Mesothelial cell of epicardium (in vitro differentiated cells): Measurements from ENCODE around the gene A2M. TPM values are rescaled to one million over a fixed set of nuclear protein-coding genes. Genes with fewer than 3 reads are reported as not detected.

Experiments
- DNase-seq, 2 experiments: peaks; one replicate each; pipeline ENCODE4 v3.0.0; 2021; ENCODE audit warnings: low spot score in 2 of 2; ENCODE audit not compliant: unreplicated experiment in 2 of 2
- H3K27ac Mint-ChIP-seq: 2 replicates; pipeline ENCODE4 v1.8.0; 2021; ENCODE audit warnings: mixed read lengths
- H3K27me3 Mint-ChIP-seq: 2 replicates; pipeline ENCODE4 v1.8.0; 2021; ENCODE audit warnings: low read depth, mixed read lengths
- H3K36me3 Mint-ChIP-seq: 2 replicates; pipeline ENCODE4 v1.8.0; 2021; ENCODE audit warnings: mixed read lengths
- H3K4me1 Mint-ChIP-seq: 2 replicates; pipeline ENCODE4 v1.8.0; 2021; ENCODE audit warnings: mixed read lengths
- H3K4me3 Mint-ChIP-seq: 2 replicates; pipeline ENCODE4 v1.8.0; 2021; ENCODE audit warnings: mild to moderate bottlenecking, moderate library complexity, mixed read lengths
- H3K9me3 Mint-ChIP-seq: 2 replicates; pipeline ENCODE4 v1.8.0; 2021; ENCODE audit warnings: mixed read lengths
- CTCF ChIP-seq: fragments of 200-600 bp; sonication (generic); IDR thresholded peaks from one replicate; pipeline ENCODE4 v1.5.0; 2021; ENCODE audit warnings: antibody characterized with exemption; ENCODE audit not compliant: unreplicated experiment
- total RNA-seq: library from RNA; stranded (reverse); gene quantifications from 3 replicates; pipeline ENCODE4 v1.2.1, GENCODE V29; 2021

A2M gene
- total RNA-seq, 1 donor from 2014 or later, result 3.8 TPM

DNA sequence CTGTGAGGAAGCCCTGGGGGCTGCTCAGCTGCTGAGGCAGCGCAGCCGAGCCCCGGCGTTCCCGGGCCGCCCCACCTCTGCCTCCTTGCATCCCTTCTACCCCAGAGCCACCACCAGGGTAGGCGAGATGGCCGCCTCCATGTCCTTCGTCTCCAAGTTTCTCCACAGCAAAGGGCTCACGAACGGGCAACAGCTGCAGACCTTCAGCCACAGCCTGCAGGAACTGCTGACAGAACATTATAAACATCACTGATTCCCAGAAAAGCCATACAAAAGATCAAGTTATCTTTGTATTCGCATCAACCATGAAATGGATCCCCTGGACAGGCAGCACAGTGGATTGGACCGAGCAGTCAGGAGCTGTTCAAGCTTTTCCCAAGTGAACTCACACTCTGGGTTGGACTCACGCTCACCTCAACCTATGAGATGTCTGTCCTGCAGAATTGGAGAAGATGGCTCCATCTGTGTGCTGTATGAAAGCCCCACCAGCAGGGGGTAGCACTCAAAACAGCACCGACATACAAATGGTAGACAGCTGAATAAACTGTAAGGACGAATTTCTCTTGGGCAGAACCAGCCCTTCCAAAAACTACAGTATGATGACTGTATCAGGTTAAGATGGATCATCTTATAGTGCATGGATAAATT is 19.4 kb upstream of the A2M start:
- TF ChIP-seq CTCF, result peak; percentile 41
- DNase-seq, result no peak
- peaks cover 29% of the 10 kb centered on the region for H3K4me1 Mint-ChIP-seq
- peaks cover 38% of the 10 kb centered on the region for H3K9me3 Mint-ChIP-seq
- H3K27ac Mint-ChIP-seq, result peak overlapping the region; percentile 88
- no peak overlapping the region for H3K4me3 Mint-ChIP-seq
- H3K27me3 Mint-ChIP-seq, result no peaks in the 10 kb centered on the region
- H3K36me3 Mint-ChIP-seq, result peaks cover 9% of the 10 kb centered on the region

- no peak overlapping the region for H3K4me3 Mint-ChIP-seq
- no peak for DNase-seq
- peaks cover 29% of the 10 kb centered on the region for H3K4me1 Mint-ChIP-seq
- peak overlapping the region; percentile 92 for H3K27ac Mint-ChIP-seq
- H3K36me3 Mint-ChIP-seq, result peaks cover 2% of the 10 kb centered on the region
- H3K9me3 Mint-ChIP-seq, result peaks cover 29% of the 10 kb centered on the region
- no peak for TF ChIP-seq CTCF
- H3K27me3 Mint-ChIP-seq, result no peaks in the 10 kb centered on the region
These were observed 17.6 kb upstream of the A2M start for GRCh38 chr12:9133216-9133916.

DNA sequence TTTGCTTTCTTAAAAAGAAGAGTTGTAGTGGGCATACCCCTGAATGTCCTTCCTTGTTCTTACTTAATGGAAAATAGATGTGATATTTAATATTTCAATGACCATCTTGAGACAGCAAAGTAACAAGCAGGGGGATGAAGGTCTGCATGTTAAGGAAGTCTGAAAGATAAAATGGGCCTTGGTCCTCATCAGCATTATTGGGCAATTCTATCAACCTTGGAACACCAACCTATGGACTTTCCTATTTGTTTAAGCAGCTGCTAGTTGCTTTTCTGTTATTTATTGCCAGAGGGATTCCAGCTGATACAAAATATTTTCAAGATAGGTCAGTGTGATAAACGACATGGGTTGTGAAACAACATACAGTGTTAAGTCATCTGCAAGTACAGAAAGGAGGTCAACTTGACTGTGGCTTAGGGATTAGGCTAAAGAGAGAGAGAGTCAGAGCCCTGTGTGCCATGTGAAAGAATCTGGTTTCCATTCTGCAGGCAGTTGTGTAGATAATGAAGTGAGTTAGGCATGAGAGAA is 16.4 kb upstream of the A2M start:
- DNase-seq, result no peak
- Mint-ChIP-seq H3K27ac (peak overlapping the region; percentile 15), H3K4me3 (no peak overlapping the region), H3K9me3 (peaks cover 24% of the 10 kb centered on the region), H3K4me1 (peaks cover 29% of the 10 kb centered on the region), H3K36me3 (peaks cover 2% of the 10 kb centered on the region), H3K27me3 (no peaks in the 10 kb centered on the region)
- no peak for TF ChIP-seq CTCF

- Mint-ChIP-seq H3K36me3 (peaks cover 2% of the 10 kb centered on the region), H3K27ac (no peak overlapping the region), H3K27me3 (no peaks in the 10 kb centered on the region), H3K4me3 (no peak overlapping the region), H3K4me1 (peaks cover 28% of the 10 kb centered on the region), H3K9me3 (peaks cover 18% of the 10 kb centered on the region)
- no peak for DNase-seq
- no peak for TF ChIP-seq CTCF
These were observed 14.5 kb upstream of the A2M start for GRCh38 chr12:9130244-9130643.

DNA sequence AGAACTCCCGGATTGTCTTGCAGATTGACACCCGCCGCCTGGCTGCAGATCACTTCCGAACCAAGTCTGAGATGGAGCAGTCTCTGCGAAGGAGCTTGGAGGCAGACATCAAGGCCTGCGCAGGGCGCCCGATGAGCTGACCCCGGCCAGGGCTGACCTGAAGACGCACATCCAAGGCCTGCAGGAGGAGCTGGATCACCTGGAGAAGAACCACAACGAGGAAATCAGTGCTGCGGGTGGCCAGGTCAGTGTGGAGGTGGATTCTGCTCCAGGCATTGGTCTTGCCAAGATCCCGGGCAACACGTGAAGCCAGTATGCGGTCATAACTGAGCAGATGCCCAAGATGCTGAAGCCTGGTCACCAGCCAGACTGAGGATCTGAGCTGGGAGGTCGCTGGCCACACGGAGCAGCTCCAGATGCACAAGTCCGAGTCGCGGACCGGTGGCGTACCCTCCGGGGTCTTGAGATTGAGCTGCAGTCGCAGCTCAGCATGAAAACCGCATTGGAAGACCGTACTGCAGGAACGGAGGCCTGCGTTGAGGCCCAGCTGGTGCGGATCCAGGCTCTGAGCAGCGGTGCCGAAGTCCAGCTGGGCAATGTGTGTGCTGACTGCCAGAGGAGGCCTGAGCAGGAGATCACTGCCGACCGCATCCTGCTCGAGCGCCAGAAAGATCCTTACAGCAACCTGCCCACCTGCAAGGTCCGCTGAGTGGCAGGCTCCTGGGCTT is 12.4 kb upstream of the A2M start:
- Mint-ChIP-seq H3K27me3 (no peaks in the 10 kb centered on the region), H3K36me3 (peaks cover 2% of the 10 kb centered on the region), H3K4me1 (peaks cover 10% of the 10 kb centered on the region), H3K4me3 (no peak overlapping the region), H3K27ac (no peak overlapping the region), H3K9me3 (peaks cover 18% of the 10 kb centered on the region)
- no peak for DNase-seq
- no peak for TF ChIP-seq CTCF
